GM21360 (cell line): Measurements from ENCODE around the gene PODNL1.

Source experiments
- ATAC-seq: cut with Tn5 transposase; IDR thresholded peaks from one replicate; pipeline ENCODE4 v1.9.1; 2021; ENCODE audit warnings: mild to moderate bottlenecking, moderate library complexity; ENCODE audit not compliant: unreplicated experiment

PODNL1 gene, protein sequence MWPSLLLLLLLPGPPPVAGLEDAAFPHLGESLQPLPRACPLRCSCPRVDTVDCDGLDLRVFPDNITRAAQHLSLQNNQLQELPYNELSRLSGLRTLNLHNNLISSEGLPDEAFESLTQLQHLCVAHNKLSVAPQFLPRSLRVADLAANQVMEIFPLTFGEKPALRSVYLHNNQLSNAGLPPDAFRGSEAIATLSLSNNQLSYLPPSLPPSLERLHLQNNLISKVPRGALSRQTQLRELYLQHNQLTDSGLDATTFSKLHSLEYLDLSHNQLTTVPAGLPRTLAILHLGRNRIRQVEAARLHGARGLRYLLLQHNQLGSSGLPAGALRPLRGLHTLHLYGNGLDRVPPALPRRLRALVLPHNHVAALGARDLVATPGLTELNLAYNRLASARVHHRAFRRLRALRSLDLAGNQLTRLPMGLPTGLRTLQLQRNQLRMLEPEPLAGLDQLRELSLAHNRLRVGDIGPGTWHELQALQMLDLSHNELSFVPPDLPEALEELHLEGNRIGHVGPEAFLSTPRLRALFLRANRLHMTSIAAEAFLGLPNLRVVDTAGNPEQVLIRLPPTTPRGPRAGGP

DNA sequence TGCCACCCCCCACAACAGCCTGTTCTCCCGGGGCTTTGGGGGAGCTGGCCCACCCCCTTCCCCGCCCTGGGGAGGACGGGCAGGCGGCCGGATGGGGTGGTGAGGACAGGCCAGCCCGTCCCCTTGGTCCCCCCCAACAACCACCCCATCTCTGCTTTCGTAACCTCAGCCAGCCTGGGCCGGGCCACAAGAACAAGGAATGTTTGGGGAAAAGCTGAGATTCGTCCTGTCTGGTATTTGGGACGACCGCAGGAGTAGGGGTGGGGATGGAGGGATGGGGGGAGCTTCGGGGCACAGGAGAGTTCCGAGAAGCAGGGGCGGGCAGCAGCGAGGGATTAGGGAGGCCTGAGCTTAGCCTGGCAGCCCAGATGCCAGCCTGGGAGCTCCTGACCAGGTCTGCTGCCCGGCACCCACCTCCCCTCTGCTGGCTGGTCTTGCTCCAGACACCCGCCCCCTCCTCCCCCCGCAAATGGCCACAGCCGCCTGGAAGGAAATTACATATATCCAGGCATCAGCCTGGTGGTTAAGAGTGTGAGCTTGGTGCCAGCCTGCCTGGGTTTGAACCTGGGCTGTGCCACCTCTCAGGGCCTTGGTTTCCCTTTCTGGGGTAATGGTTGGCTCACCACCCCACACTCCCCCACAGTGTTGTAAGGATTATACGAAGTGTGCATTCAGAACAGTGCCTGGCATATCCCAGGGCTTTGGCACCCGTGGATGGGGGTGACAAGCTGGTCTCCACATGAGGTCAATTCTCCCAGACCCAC is at the start of gene PODNL1:
PODNL1 (minus strand) TSS at position 117 of the 764 bp plus-strand sequence. CDS start 236 bp downstream, outside the sequence.
- no peak for ATAC-seq

DNA sequence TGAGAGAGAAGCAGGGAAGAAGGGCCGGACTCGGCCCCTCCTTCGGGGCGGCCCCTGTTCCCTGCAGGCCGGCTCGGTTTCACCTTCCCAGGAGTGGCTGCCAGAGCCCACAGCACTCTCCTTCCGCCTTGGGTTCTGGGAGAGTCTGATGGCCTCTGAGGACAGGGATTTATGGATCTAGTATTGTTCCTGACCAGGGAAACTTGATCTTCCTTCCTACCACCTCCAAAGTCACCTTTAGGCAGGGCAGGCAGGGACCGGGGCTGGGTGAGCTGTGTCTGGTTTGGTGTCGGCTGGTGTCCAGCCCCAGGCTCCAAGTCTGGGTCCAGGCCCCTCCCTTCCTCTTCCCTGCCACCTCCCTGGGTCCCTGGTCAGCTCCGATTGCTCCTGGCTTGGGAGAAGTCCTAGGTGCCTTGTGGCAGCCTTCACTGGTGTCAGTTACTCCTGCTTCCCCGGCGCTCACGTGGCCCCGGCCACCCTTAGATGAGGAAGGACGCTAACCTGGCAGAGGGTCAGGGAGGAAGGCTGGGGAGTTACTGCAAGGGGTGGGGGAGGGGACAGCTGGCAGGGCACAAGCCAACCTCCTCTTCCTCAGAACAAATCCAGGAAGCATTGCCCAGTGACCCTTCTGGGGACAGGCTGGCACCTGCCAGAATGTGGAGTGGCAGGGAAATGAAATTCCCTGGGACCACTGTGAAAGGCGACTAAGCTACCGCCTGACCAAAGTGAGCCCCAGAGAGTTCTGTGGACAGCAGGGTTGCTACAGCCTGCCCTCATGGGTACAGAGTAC is 49.1 kb upstream of the PODNL1 start:
- ATAC-seq, result no peak

DNA sequence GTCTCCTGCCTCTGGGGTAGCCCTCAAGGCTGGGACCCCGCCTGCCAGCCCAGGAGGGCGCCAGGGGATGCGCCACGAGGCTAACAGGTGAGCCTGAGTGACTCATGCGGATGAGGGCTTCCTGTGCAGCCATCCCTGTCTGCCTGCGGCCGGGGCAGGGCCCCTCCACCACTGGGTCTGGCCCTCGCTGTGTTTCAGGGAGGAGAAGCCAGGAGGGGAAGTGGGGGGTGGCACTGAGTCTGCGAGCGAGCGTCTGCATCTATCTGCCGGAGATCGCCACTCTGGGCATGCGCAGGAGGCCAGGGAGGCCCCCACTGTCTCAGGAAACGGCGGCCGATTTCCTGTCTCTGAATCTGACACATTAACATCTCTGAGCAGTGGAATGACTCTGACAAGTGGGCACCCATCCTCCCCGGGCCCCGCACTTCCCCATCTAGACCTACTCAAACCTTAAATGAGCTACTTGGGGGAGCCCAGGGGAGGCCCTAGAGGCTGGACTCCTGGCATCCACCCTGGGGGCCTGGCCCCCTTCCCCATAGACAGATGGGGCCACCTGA is 48.2 kb upstream of the PODNL1 start:
- peak; percentile 70 for ATAC-seq

- peak; percentile 14 for ATAC-seq
Measured at GRCh38 chr19:13985771-13986347, 47.6 kb upstream of the PODNL1 start.

- ATAC-seq, result no peak
Measured at GRCh38 chr19:13984875-13985741, 46.9 kb upstream of the PODNL1 start.

DNA sequence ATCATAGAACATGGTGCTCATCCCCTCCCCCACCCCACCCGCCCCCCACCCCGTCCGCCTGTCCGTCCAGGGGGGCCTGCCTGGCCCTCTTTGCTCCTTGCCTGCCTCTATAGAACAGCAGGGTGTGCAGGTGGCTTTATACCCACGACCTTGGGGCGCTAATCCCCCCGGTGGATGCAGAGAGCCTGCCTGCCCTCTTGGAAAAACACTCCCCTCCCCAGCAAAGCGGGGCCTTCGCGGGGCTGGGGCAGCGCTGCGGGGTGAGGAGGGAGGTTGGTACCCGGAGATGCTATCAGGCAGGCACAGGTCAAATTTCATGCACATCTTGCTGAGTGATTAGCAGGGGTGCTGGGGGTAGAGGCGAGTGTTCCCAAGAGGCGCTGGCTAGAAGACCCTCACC is 46.0 kb upstream of the PODNL1 start:
- no peak for ATAC-seq

DNA sequence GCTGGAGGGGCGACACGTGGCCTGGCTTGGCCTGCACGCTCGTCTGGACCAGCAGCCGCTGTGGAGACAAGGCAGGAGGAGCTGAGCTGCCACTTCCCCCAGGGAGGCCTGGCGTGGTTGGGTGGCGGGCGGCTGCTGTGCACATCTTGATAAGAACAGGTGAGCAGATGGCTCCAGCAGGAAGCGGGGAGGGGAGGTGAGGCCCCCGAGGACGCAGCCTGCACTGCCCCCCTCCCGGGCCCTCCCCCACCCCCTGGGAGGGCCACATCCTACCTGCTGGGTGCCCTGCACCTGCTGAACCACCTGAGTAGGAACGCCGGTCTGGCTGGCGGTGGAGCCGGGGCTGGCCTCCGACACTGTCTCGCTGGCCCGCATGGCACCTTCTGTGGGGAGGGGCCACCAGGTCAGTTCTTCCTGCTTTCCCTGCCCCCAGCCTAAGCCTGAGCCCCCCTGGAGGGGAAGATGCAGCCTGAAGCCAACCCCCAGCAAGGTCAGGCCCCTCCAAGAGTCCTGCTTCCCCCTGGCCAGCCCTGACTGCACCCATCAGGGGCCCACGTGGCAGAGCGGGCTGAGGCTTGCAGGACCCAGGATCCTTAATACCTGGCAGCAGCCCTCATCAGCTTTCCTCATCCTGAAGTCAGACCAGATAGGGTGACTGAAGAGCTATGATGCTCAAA is 45.1 kb upstream of the PODNL1 start:
- ATAC-seq, result no peak

GRCh38 chr19:13982773-13983172 is 44.6 kb upstream of the PODNL1 start:
- ATAC-seq, result no peak

DNA sequence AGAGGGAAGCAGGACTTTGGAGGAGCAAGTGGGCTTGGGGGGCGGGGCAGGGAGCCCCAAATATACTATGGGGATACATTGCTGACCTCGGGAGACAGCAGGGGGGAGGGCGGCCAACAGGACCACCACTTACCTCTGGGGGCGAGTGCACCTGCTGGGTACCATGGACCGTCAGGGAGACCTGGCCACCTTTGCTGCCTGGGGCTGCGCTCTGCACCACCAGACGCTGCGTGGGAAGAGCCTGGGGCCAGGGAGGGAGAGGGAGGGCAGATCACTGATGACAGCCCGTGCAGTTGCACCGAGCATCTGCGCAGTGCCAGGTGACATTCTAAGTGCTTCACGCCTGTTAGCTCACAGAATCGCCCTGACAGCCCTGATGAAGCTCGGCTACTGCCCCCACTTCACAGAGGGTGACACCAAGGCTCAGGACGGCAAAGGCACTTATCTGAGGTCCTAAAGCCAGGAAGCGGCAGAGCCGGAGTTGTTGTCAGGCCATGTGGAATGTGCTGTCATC is 43.8 kb upstream of the PODNL1 start:
- no peak for ATAC-seq

- ATAC-seq, result no peak
Measured at GRCh38 chr19:13981467-13981866, 43.2 kb upstream of the PODNL1 start.

- no peak for ATAC-seq
Measured at GRCh38 chr19:13981021-13981420, 42.8 kb upstream of the PODNL1 start.

GRCh38 chr19:13980340-13980739 is 42.1 kb upstream of the PODNL1 start:
- no peak for ATAC-seq

GRCh38 chr19:13979686-13980085 is 41.5 kb upstream of the PODNL1 start:
- no peak for ATAC-seq

DNA sequence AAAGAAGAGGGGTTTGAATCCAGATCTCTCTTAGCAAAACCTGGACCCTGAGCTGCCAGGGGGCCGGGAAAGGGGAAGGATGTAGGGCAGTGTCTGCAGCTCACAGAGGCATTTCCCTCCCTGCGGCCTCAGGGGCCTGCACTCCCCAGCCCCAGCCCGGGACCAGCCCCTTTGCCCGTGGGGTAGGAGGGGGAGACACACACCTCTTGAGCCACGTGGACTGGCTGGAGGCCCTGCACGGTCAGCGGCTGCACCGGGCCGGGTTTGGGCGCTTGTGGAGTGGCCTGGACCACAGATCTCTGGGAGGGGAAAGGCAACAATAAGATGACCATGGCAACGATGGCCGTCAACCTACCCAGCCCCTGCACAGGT is 41.0 kb upstream of the PODNL1 start:
- ATAC-seq, result no peak

GRCh38 chr19:13978351-13979243 is 40.4 kb upstream of the PODNL1 start:
- no peak for ATAC-seq

DNA sequence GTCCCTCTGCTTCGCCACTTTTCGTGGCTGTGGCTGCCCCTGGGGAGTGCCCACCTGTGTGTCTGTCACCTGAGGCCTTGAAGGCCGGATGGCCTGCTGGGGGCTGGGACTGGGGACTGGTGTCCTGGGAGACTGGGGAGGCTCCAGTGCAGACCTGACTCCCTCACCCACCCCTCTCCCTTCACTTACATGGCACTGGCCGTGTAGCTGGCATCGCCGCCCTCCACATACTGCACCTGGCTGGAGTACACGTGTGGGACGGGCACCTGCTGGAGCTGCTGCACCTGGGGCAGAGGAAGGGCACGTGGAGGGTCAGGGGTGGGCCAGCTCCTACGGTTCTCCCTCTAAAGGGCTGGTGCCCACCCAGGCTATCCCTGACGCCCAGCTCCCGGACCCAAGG is 39.6 kb upstream of the PODNL1 start:
- ATAC-seq, result no peak

DNA sequence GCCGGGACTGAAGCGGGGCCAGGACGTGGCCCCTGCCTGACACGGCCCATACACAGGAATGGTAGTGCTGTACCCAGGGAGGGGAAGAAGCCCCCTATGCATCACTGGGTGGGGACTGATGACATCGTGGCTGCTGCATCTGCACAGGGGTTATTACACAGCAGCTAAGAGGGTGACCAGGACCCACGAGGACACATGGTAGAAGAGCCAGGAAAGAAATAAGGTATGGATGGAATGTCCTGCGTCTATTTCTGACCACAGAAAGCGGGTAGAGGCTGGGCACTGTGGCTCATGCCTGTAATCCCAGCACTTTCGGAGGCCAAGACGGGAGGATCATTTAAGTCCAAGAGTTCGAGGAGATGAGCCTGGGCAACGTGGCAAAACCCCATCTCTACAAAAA is 38.2 kb upstream of the PODNL1 start:
- no peak for ATAC-seq

DNA sequence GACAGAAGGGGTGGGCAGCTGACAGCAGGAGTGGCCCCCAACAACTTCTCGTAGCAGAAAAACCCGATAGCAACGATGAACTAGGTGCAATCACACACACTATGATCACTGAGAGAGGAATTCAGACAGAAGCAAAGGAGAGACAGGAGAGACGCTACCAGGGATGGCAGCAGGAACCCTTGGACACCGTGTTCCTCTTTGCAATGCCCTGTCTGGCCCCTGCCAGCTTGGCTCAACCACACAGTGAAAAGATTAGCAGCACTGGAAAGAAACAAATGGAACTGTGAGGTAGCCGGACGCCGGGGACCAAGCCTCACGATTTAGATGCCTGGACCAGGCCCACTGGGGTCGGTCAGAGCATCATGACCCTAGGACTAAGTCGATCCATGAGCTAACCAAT is 37.7 kb upstream of the PODNL1 start:
- no peak for ATAC-seq
